Peyer's patch (tissue), 4 donors: Measurements from ENCODE around the gene PLPP3.

Experiments used
- CTCF ChIP-seq, 6 experiments: fragments of 450-650 bp in 4 of 6; fragments of 200-600 bp in 2 of 6; sonication (generic) in 1 of 6; IDR thresholded peaks; one replicate each; pipeline ENCODE4 v1.5.1; 2017 to 2019; ENCODE audit warnings: antibody characterized with exemption in 6 of 6, mild to moderate bottlenecking in 3 of 6, moderate library complexity in 1 of 6
- POLR2A ChIP-seq, 2 donors: fragments of 450-650 bp; IDR thresholded peaks; one replicate each; pipeline ENCODE4 v1.5.1; 2017; ENCODE audit warnings: antibody characterized with exemption in 2 of 2, mild to moderate bottlenecking in 2 of 2, moderate library complexity in 2 of 2

GRCh38 chr1:56627636-56628039 is 48.3 kb upstream of the PLPP3 start:
- no peak for TF ChIP-seq CTCF (IDR thresholded peaks at IDR 0.05)
- TF ChIP-seq POLR2A (IDR thresholded peaks at IDR 0.05) = no peak
